IPS-NIHi11 (cell line): ENCODE data around the gene LYRM2.
A peak's percentile ranks its signal among the peaks of the same experiment; 100 is the strongest.

Experiments used
- DNase-seq: peaks from one replicate; pipeline ENCODE4 v3.0.0; 2012; ENCODE audit warnings: mixed read lengths, low spot score

LYRM2 gene

GRCh38 chr6:89638320-89639195 lies at the start of gene LYRM2:
LYRM2 (minus strand) TSS chr6:89638747; CDS start chr6:89638716, 31 bp downstream.
- DNase-seq, result peak; percentile 94

- DNase-seq, result no peak
Measured at GRCh38 chr6:89688328-89688727, 49.8 kb upstream of the LYRM2 start.

- no peak for DNase-seq
Measured at GRCh38 chr6:89685311-89685710, 46.8 kb upstream of the LYRM2 start.

- DNase-seq, result no peak
Measured at GRCh38 chr6:89682991-89683390, 44.4 kb upstream of the LYRM2 start.

GRCh38 chr6:89681983-89682564 lies 43.5 kb upstream of the LYRM2 start:
- no peak for DNase-seq

GRCh38 chr6:89680551-89680950 lies 42.0 kb upstream of the LYRM2 start:
- no peak for DNase-seq

GRCh38 chr6:89680150-89680549 lies 41.6 kb upstream of the LYRM2 start:
- no peak for DNase-seq

- DNase-seq, result no peak
Measured at GRCh38 chr6:89679215-89680120, 40.9 kb upstream of the LYRM2 start.

- DNase-seq, result no peak
Measured at GRCh38 chr6:89678531-89678930, 40.0 kb upstream of the LYRM2 start.

GRCh38 chr6:89675949-89676748 lies 37.6 kb upstream of the LYRM2 start:
- DNase-seq, result no peak

GRCh38 chr6:89670935-89671565 lies 32.5 kb upstream of the LYRM2 start:
- no peak for DNase-seq

GRCh38 chr6:89669002-89669401 lies 30.5 kb upstream of the LYRM2 start:
- DNase-seq, result no peak

GRCh38 chr6:89667872-89668556 lies 29.5 kb upstream of the LYRM2 start:
- peak; percentile 48 for DNase-seq

- no peak for DNase-seq
Measured at GRCh38 chr6:89662659-89663223, 24.2 kb upstream of the LYRM2 start.

- no peak for DNase-seq
Measured at GRCh38 chr6:89661559-89661958, 23.0 kb upstream of the LYRM2 start.

GRCh38 chr6:89660981-89661380 lies 22.4 kb upstream of the LYRM2 start:
- DNase-seq, result no peak

GRCh38 chr6:89657445-89658158 lies 19.1 kb upstream of the LYRM2 start:
- DNase-seq, result no peak

- no peak for DNase-seq
Measured at GRCh38 chr6:89655122-89655521, 16.6 kb upstream of the LYRM2 start.

- DNase-seq, result no peak
Measured at GRCh38 chr6:89650579-89650978, 12.0 kb upstream of the LYRM2 start.

GRCh38 chr6:89649682-89650081 lies 11.1 kb upstream of the LYRM2 start:
- DNase-seq, result no peak
